HUDEP-2 (cell line): ENCODE measurements around the gene MATCAP1.

Experiments used
- DNase-seq, 76 experiments: peaks; one replicate each; lab custom pipeline; 2025; ENCODE audit not compliant: unreplicated experiment in 76 of 76; lab: John Stamatoyannopoulos, UW

MATCAP1 gene

DNA sequence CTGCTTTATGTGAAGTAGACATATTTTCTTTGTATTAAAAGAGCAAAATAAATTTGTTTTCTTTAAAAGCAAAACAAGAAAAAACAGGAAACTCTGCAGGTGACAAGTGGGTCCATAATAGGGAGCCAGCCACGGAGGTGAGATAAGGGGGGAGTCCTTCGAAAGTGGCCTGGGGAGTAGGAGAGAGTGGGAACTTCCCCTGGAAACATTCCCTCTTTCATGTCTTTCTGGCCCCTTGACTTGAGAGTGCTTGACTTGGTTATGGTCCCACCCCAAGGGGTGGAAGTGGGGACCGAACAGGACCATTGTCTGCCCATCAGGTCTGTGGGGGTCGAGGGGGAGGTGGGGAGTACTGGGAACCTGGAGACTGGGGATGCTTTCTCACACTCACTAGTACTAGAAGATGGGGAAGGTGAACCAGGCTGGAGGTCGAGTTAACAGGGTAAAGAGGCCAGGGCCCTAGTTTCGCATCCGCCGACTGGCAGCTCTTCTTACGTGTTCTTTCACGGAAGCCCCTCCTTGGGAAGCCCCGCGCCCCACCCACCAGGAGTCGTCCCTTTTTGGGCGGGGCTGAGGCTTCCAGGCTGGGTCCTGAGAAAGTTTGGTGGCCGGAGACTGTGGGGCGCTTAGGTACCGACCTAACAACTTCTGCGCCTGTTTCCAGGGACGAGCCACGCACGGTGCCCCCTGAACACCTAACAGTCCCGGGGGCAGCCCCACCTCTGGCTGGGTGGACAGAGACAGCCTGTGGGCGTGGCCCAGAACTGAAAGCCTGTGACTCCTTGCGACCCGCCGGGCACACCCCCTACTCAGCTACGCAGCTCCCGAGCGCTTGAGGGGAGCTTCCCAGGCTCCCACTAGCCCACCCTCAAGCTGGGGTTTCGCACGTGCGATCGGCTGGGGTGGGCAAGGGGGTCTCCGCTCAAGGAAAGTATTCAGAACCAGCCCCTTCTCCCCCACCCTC is 24.8 kb downstream of the MATCAP1 start:
- DNase-seq: peak in 6 of 76 experiments; percentile 11 to 39 (median 20)

DNA sequence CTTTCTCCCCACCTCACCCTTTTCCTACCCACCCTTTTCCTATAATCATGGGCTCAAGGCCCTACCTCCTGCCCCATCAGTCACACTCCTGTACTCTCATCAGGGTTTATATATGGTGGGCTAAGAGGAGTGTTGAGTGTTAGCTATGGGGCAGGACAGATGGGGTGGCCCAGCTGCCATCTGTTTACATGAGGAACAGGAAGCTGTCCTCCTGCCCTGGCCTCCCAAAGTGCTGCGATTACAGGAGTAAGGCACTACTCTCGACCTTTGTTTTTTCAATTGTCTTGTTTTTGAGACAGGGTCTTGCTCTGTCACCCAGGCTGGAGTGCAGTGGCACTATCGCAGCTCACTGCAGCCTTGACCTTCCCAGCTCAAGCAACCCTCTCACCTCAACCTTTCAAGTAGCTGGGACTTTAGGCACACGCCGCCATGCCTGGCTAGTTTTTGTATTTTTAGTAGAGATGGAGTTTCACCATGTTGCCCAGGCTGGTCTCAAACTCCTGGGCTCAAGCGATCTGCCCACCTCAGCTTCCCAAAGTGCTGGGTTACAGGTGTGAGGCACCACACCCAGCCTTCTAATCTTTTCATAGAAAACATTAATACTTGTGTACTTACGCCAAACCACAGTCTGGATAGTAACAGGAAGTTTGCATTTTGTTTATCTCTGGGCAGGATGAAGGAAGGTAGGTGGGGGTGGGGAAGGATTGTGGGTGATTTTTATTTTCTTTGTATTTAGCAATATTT is 25.7 kb downstream of the MATCAP1 start:
- no peak for DNase-seq

DNA sequence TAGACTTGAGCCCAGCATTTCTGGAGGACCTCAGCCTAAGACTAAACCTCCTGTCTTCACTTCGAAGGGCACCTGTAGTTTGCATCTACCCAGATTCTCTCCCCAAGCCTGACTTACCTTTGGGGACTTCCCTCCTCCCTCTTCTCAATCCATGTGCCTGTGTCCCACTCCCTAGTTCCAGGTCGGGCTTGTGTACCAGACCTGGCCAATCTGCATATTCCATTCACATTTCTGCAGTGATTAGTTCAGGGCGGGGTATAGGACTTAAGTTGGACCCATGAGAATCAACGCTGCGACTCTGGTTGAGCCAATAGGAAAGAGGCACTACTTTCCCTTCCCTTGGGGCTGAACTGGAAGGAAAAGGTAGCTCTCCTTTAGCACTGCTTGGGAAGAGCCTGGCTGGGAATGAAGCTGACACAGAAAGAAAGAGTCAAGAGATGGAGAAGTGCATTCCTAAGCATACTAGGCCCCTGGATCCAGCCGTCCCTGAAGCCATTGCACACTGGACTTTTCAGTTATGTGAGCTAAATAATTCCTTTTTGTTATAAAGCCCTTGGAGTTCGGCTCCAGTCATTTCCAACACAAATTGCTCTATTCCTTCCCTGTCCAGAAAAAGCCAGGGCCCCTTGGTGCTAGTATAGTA is 26.5 kb downstream of the MATCAP1 start:
- DNase-seq: no peak

DNA sequence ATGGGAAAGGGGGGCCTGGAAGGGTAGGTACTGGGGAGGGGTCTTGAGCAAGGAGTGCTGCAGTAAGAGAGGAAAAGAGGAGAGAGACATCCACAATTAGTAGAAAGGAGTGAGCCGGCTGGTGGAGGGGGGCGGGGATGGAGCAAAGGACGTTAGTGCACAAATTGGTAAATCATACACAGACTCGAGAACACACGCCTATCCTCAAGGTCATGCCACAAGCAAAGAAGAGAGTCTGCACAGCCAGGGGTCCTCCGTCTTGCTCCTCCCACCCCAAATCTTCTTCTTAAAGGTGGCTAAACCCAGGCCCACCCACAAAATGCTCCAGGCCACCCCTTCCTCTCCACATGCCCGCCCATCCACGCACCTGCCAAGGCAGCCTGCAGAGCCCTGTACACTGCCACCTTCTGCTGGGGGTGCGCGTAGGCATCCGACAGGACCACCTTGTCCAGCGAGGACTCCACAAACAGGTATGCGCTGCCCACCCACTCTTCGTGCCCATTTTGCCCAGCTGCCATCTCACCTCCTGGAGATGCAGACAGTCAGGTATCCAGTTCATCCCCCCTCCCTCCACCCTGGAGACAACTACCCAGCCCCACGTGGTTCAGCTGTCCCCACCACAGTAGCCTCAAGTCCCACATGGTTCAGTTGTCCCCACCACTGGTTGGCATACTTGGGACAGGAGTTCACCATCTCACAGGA is 27.5 kb downstream of the MATCAP1 start:
- no peak for DNase-seq

DNA sequence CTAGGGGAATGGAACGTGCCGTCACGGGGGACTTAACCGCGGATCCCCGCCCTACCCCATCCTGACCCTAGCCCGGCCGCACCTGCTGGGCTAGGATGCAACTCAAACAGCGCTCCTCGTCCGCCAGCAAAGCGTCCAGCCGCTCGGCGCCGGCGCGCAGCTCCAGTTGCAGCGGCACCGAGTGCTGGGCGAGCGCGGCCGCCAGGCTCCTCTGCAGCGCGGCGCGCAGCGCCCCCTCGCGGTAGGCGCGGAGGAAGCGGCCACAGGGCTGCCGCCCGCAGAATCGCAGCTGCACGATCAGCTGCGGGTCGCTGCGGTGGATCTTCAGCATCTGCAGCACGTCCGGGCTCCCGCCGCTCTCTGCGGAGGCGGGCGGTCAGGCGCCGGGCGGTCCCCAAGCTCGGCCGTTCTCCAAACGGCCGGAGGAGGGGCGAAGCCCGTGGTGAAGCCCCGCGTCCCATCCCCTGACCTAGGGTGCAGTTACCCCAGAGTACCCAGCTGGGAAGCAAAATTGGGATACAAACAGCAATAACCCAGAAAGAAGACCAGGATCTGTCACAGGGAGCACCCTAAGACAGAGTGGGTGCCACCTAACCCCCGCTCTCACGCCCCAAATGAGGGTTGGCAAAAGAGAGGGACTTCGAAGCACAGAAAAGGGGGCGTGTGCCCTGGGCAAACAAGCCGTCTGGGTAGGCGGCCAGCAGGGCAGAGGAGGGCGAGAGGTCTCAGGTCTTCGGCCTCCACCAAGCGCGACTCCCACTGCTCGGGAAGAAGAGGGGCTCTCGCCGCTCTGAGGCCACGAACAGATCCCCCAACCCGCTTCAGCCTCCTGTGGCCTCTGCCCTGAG is 28.2 kb downstream of the MATCAP1 start:
- peak in 55 of 76 experiments; percentile 13 to 74 (median 50) for DNase-seq

DNA sequence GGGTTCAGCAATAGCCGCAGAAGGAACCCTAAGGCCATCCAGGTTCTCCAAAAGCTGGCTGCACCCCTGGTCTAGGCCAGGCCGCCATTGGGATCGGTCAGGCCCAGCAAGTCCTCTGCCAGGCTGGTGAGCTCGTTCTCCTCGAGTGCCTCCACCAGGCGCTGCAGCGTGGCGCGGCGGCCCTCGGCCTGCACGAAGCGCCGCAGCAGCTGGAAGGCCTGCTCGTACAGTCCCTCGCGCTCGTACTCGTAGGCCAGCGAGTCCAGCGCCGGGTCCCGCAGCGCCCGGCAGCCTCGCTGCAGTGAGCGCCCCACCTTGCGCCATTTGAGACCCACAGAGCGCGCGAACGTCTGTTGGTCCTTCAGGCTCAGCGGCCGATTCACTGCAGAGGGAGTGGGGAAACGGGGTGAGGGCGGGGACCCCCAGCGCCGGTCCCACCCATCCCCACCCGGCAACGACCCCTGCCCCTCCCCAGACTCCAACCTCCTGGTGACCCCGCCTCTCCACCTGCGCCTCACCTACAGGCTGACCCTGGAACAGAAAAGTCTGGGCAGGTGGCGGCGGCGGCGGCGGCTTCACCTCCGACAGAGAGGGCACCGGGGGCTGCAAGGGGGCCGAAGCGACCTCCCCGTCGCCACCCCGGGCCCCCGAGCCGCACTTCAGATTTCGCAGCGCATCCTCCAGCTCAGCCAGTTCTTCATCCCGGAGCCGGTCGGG is 29.0 kb downstream of the MATCAP1 start:
- no peak for DNase-seq

DNA sequence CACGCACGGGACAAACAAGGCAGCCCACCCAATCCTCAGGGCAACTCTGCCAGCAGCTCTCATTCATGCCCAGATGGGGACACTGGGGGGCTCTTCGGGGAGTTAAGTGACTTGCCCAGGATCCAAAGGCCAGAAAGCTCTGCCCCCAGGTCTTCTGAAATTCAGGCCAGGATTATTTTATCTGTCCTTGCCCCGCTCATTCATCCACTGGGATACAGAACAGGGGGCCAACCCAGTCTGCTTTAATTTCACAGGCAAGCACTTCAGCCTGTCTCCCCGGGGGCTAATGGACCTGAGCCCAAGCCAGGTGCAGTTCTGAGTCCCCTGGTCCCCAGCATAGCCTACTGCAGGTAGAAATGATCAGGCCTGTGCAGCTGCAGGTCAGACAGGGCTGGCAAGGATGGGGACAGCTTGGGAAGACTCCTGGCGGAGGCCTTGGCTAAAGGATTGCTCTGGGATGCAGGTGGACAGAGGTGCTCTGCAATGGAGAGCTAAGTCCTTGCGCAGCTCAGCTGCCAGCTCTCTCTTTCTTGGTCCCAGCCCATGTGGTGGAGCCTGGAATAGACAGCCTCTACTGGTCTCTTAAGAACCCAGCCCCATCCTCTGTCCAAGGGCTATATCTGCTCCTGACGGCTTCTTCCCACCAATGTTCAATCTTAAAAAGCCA is 32.2 kb downstream of the MATCAP1 start:
- peak in 1 of 76 experiments; percentile 7 for DNase-seq

DNA sequence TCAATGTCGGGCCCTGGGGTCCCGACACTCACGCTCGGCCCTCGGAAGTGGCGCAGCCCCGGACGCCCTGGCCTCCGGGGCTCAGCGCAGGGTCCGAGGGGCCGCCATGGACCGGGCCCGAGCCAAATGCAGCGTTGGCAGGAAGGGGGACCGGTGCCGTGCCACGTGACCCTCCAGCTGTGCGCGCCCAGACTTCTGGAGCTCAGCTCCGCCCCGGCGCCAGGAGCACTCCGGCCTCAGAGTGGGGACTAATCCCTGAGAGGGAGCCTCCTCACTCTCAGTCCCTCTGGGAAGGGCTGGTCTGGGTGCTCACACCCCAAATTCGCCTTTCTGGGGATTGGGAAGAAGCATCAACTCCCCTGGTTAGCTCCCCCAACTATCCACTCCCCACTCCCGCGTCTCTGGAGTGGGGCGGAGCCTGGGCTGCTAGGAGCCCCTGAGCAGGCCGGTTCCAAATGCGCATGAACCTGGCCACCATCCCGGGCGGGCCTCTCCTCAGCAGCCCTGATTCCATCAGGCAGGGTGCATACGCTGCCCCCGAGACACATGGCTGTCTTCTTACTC is 32.8 kb downstream of the MATCAP1 start, which contains the start of gene B3GNT9:
B3GNT9 (minus strand) TSS at position 166 of the 564 bp plus-strand sequence. CDS start 513 bp downstream, outside the sequence.
- DNase-seq: peak in 22 of 76 experiments; percentile 9 to 50 (median 32)

DNA sequence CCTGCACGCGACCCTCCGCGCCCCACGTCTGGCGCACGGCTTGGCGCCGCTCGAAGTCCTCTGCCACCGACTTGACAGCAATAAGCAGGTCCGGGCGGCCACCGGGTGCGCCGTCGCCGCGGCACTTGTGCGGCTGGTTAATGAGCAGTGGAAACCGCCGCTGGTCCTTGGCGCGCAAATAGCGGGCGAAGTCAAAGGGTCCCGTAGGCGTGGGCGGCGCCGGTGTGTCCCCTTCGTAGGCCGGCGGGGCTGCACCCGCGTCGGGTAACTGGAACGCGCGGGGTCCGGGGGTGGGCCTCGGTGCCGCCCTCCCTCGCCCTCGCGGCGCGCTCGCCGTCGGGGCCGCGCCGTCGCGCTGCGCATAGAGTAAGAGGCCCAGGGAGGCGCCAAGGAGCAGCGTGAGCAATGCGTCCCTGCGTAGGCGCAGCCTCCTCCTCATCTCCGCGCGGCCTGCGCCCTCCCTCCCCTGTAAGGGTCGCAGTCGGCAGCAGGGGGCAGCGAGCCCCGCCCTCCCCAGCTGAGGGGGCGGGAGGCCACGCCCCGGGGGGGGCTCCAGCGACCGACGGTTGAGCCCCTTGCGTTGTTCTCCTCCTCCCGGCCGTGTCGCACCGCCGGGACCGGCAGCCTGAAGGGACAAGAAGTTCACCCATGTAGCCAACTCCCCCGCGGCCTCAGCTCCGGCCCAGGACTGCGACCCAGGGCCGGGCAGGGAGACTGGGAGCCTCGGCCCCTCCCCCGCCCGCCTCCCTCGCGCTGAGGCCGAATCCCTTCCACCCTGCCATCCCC is 33.5 kb downstream of the MATCAP1 start:
- DNase-seq: peak in 14 of 76 experiments; percentile 4 to 47 (median 14)

DNA sequence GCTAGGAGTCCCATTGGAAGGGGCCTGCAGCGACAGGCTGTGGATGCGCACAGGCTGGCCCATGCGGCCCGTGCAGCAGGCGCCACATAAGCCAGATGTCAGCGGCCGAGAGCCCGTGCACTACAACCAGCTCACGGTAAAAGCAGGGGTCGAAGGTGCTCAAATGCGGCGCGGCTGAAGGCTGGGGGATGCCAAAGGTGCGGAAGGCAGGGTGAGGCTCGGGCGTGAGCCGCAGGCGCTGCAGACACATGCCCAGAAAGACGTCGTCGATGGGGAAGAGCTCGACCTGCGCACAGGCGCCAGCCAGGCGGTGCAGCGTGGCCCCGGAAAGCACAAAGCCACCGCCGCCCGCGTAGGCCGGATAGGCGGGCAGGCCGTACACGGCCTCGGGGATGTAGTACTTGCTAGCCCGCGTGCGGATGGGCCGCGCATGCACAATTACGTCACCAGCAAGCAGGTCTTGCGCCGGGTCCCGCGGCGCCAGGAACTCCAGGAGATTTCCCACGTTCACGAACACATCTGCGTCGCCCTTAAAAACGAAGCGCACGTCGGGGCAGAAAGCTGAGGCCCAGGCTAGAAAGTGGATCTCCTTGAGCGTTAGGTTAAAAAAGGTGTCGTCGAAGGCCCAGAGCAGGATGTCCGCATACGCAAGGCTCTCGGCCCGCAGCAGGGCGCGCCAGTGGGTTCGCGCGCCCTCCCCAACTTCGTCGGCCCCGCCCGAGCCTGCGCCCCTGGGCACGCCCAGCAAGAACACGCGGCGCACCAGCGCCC is 34.3 kb downstream of the MATCAP1 start:
- DNase-seq: no peak

DNA sequence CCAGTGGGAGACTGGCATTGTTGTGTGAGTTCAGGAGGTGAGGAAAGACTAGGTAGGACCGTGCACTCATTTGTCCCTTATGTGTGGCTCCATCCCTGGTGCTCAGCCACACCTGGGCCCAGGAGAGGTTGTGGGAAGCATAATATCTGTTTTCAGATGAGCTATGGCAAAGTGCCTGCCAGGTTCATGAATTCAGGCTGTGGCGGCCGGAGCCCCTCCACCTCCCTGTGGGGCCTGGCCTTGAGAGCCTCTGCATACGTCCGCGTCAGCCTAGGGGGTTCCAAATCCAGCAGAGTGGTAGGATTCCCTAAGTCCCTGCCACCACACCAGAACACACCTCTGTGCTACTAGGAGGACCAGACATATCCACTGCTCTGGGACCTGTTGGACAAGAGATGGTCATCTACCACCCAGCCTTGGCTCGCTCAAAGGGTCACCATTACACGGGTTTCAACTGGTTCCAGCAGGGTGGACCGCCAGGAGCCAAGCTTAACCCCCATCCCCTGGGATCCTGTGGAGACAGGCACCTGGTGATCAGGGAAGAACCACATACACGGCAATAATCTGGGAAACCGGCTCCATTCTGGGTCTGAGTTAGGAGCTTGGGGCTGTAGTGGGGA is 35.0 kb downstream of the MATCAP1 start:
- DNase-seq: no peak

DNA sequence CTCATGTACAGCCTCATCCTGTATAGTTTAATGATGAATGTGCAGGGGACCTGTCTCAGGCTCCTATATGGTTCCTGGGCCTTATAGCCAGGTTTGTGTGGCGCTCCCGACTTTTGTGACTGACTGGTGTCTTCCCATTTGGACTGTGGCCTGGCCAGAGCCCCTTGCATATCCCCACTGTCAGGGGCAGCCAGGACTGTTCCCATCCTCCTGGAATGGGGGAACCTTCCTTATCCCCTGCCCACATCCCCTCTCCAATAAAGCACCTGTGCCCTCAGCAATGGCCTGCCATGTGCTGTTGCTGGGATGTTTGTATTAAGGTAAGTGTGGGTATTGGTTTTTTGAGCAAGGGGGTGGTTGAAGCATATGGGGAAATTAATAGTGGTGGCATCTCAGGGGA is 35.5 kb downstream of the MATCAP1 start:
- DNase-seq: no peak

DNA sequence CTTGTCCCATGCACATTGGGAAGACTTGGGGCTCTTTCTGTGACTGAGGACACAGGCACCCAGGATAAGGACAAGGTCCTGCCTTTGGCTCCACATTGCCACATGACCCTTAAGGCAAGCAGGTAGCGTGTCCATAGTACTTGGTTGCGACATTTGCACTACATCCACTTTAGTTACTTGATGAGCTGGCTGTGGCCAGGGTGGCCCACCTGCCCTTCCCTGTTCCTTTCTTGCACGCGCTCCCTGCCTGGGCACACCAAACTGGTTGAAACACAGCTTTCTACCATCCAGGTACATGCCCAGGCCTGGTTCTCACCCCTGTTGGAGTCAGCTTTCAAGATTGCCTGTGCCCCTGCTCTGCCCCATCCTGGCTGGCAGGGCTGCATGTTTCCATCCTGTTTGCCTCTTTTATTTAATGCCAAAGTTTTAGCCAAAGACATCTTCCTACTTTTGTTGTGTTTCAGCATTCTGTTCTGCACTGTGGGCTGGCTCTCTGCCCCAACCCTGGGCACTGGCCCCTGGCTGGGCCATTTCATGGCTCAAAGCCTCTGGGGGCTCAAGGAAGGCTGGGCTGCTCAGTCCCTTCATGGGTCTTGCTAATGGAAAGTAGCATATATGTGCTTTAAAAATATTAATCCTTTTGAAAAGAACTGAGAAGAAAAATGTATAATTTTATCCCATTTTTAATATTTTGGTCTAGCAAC is 36.2 kb downstream of the MATCAP1 start:
- DNase-seq: no peak

DNA sequence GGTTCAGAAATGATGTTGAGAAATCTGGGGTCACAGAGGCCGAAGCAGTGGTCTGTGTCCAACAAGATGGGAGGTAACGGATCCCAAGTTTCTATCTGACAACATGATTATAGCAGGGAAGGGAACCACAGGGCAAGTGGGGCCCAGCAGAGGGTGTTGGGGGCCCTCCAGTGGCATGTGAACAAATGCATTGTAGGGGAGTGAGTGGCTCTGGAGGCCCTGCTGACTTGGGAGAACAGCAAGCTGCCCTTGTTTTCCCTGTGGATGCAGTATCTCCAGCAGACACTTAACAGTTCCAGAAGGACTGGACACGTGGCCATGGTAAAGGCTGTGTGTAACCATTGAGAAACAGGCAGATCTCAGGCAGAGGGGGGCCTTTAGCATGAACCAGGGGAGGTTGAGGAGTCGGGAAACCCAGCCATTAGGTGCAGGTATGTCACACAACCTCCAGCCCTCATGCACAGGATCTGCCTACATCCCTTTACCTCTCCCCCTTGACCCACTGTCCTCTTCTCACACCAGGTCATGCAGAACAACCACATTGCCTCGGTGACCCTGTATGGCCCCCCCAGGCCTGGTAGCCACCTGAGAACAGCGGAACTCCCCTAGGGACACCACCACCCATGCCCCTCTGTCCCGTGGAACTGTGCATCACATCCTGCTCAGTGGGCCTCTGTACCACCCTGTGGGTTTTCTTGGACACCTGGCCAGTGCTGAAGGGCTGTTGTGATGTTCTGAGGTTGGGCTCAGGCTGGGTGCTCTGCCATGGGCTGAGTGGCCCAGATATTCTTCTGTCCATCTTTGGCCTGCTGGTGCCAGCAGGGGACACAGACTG is 37.0 kb downstream of the MATCAP1 start:
- no peak for DNase-seq

DNA sequence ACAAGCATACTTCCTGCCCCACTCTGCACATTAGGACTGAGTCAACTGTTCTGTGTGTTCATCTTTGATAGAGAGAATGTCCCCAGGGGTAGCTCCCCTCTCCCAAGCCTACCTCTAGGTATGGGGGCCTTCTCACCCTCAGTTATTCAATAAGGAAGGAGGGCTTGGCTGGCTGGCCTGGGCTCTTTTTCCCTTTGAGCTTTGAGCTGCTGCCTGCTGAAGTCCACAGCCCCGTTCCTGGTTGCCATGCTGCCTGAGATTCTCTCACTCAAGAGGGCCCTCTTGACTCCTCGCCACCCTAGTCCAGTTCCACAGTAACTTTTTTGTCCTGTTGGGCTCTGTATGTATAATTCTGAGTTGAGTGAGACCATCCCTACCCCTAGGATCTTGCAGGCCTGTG is 38.0 kb downstream of the MATCAP1 start:
- DNase-seq: no peak
